Uterus (tissue), 4 donors: ENCODE results near the gene ERAP2. TPM values are rescaled to one million over a fixed set of nuclear protein-coding genes. Genes with fewer than 3 reads are reported as not detected.
"Not testable (repeated sequence)": the region's sequence is repeated elsewhere in the genome, so short reads cannot be mapped to it uniquely, and the experiment has no call there.

ENCODE experiments used
- DNase-seq, 2 donors: peaks; one replicate each; pipeline ENCODE4 v3.0.0-alpha.2; 2019 to 2020
- H3K27ac ChIP-seq, 2 donors: fragments of 200-600 bp; sonication (generic); 1 replicate in 1 of 2; 2 replicates in 1 of 2; pipeline ENCODE4 v1.5.1; 2016 to 2018
- H3K27me3 ChIP-seq, 2 donors: fragments of 200-600 bp; sonication (generic); one replicate each; pipeline ENCODE4 v1.5.1; 2018 to 2019; ENCODE audit warnings: control low read depth in 1 of 2
- H3K36me3 ChIP-seq, 2 donors: fragments of 200-600 bp; sonication (generic); one replicate each; pipeline ENCODE4 v1.5.1; 2019; ENCODE audit warnings: control low read depth in 1 of 2
- H3K4me1 ChIP-seq, 2 donors: fragments of 200-600 bp; sonication (generic); one replicate each; pipeline ENCODE4 v1.5.1; 2018 to 2019; ENCODE audit warnings: control low read depth in 1 of 2
- H3K4me3 ChIP-seq, 2 donors: fragments of 200-600 bp; sonication (generic); 1 replicate in 1 of 2; 2 replicates in 1 of 2; pipeline ENCODE4 v1.5.1; 2018 to 2019; ENCODE audit warnings: mild to moderate bottlenecking in 1 of 2
- H3K9me3 ChIP-seq, 2 donors: fragments of 200-600 bp; sonication (generic); one replicate each; pipeline ENCODE4 v1.5.1; 2019; ENCODE audit warnings: control low read depth in 1 of 2
- POLR2A ChIP-seq, 2 donors: fragments of 450-650 bp; IDR thresholded peaks; one replicate each; pipeline ENCODE4 v1.6.1; 2016; ENCODE audit warnings: antibody characterized with exemption in 2 of 2, mild to moderate bottlenecking in 1 of 2, moderate library complexity in 1 of 2
- intact Hi-C: fragments of 100-400 bp; cut with DNase I; formaldehyde crosslinking; loops from one replicate; pipeline ENCODE4 v1.15.1; 2023; ENCODE audit warnings: low total_unique reads
- total RNA-seq, 4 donors: library from RNA; depleted of rRNA in 3 of 4; stranded (reverse); fragments of >200 nt in 3 of 4; gene quantifications; one replicate each; pipeline versions ENCODE4 v1.1.0 to v1.2.4, GENCODE V29; 2014 to 2023
- TF ChIP-seq, protein P1 (sequence below), 4 experiments: fragments of 200-600 bp in 2 of 4; fragments of 450-650 bp in 2 of 4; sonication (generic) in 2 of 4; IDR thresholded peaks; one replicate each; pipeline ENCODE4 v1.5.1; 2016 to 2019; ENCODE audit warnings: antibody characterized with exemption in 4 of 4, mild to moderate bottlenecking in 2 of 4, moderate library complexity in 1 of 4
- donor health status: DM: yes; HTN: yes; CAD: no.

ERAP2 gene
- total RNA-seq, 4 donors from 2014 or later = 9.5 to 29.2 (median 17.1) TPM

DNA sequence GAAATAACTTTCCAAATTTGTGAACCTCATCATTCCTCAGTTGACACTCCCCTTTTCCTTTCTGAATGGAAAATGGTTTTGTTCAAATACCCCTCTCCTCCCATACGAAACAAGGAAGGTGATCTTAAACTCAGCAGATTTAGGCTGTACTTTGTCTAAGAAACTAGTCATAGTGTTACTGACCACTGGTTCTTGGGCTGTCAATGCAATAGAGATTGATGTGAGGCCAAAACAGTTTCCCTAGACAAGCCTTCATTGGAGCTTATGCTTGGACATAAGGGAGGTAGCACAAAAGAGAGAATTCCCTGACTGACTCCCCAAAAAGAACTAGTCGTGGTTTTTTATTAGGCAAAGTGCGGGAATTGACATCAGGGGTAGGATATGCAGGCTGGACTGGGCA, 54.3 kb downstream of the ERAP2 start:
- Histone ChIP-seq H3K27ac (no peak overlapping the region), H3K4me3 (no peak overlapping the region), H3K9me3 (no peaks in the 10 kb centered on the region), H3K4me1 (no peaks in the 10 kb centered on the region), H3K27me3 (no peaks in the 10 kb centered on the region), H3K36me3 (no peaks in the 10 kb centered on the region)
- DNase-seq = no peak
- TF ChIP-seq POLR2A (IDR thresholded peaks at IDR 0.05) = no peak
- TF ChIP-seq, protein P1, sequence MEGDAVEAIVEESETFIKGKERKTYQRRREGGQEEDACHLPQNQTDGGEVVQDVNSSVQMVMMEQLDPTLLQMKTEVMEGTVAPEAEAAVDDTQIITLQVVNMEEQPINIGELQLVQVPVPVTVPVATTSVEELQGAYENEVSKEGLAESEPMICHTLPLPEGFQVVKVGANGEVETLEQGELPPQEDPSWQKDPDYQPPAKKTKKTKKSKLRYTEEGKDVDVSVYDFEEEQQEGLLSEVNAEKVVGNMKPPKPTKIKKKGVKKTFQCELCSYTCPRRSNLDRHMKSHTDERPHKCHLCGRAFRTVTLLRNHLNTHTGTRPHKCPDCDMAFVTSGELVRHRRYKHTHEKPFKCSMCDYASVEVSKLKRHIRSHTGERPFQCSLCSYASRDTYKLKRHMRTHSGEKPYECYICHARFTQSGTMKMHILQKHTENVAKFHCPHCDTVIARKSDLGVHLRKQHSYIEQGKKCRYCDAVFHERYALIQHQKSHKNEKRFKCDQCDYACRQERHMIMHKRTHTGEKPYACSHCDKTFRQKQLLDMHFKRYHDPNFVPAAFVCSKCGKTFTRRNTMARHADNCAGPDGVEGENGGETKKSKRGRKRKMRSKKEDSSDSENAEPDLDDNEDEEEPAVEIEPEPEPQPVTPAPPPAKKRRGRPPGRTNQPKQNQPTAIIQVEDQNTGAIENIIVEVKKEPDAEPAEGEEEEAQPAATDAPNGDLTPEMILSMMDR (IDR thresholded peaks at IDR 0.05) = no peak
- intact Hi-C loops = no loop called here

- H3K36me3 ChIP-seq, H3K27me3 ChIP-seq, DNase-seq, H3K9me3 ChIP-seq, intact Hi-C loops, H3K4me1 ChIP-seq, H3K27ac ChIP-seq, H3K4me3 ChIP-seq: not testable (repeated sequence)
These were observed 54.7 kb downstream of the ERAP2 start for GRCh38 chr5:96931037-96931436.

DNA sequence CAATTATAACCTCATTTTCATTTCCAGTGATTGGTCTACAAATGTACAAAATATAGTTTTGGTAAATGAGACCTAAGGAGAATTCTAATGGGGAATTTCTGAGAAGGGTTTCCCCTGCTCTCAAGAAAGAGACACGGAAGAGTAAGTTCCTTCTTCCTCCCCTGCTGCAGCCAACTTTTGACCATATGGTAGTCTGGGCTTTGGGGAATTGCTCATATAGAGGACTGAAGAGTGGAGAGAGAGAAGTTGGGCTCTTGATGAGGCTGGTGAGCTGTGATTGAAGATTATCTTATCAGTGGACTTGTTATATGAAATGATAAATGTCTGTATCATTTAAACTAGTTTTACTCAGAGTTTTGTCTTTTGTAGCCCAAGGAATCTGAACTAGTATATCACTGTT, 55.3 kb downstream of the ERAP2 start:
- Histone ChIP-seq H3K27me3 (no peaks in the 10 kb centered on the region), H3K9me3 (no peaks in the 10 kb centered on the region), H3K27ac (no peak overlapping the region), H3K4me1 (no peaks in the 10 kb centered on the region), H3K4me3 (no peak overlapping the region), H3K36me3 (no peaks in the 10 kb centered on the region)
- TF ChIP-seq POLR2A (IDR thresholded peaks at IDR 0.05) = no peak
- TF ChIP-seq, protein P1 (IDR thresholded peaks at IDR 0.05) = no peak
- DNase-seq = no peak
- intact Hi-C loops = no loop called here

DNA sequence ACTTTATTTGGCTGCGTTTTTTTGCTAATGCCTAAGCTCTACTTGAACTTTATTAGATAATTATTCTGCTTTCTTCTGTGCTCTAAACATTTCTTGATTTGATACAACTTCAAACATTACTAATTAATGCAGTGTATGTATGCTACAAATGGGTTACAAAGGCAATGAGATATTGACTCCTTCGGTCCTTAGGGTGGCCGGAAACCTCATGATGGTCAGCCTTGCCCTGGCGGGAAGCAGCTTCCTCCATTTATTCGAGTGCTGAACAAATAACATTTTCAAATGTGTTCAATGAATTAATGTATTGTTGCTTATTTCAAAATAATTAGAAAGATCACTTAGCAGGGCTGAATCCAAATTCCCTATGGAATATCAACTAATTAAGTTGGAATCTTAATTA, 55.7 kb downstream of the ERAP2 start:
- Histone ChIP-seq H3K27me3 (no peaks in the 10 kb centered on the region), H3K9me3 (no peaks in the 10 kb centered on the region), H3K36me3 (no peaks in the 10 kb centered on the region), H3K4me1 (no peaks in the 10 kb centered on the region), H3K27ac (no peak overlapping the region), H3K4me3 (no peak overlapping the region)
- TF ChIP-seq POLR2A (IDR thresholded peaks at IDR 0.05) = no peak
- TF ChIP-seq, protein P1 (IDR thresholded peaks at IDR 0.05) = no peak
- DNase-seq = no peak
- intact Hi-C loops = no loop called here

- peak overlapping the region; percentile 97 to 98 for H3K27ac ChIP-seq
- no peak for TF ChIP-seq POLR2A (IDR thresholded peaks at IDR 0.05)
- TF ChIP-seq, protein P1 (IDR thresholded peaks at IDR 0.05) = no peak
- no peaks in the 10 kb centered on the region for H3K27me3 ChIP-seq
- peaks cover 0 to 4% of the 10 kb centered on the region in 2 donors for H3K4me1 ChIP-seq
- no peaks in the 10 kb centered on the region for H3K9me3 ChIP-seq
- H3K4me3 ChIP-seq = peak overlapping the region; percentile 93 to 99
- DNase-seq = peak in 1 of 2 donors; percentile 20
- no peaks in the 10 kb centered on the region for H3K36me3 ChIP-seq
- intact Hi-C loops = no loop called here
These were observed 57.7 kb downstream of the ERAP2 start for GRCh38 chr5:96933764-96934707.
